GM12873 (cell line): ENCODE measurements around the gene GSN.

Experiments
- CTCF ChIP-seq: IDR thresholded peaks from 2 replicates; pipeline ENCODE4 v1.5.1; 2012; ENCODE audit warnings: low read depth, mild to moderate bottlenecking, moderate library complexity, low read length, control low read depth; ENCODE audit not compliant: insufficient read depth; ENCODE audit errors: missing control alignments

GSN gene

DNA sequence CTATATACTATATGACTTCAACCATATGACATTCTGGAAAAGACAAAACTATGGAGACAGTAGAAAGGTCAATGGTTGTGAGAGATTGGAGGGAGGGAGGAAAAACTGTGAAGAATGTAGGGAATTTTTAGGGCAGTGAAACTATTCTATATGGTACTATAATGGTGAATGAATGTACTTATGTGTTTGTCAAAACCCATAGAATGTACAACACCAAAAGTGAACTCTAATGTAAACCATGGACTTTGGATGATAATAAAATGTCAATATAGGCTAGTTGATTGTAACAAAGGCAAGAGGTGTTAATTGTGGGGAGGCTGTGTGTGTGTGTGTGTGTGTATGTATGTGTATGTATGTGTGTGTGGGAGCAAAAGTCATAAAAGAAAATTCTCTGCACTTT lies 112.9 kb downstream of the GSN start:
- no peak for TF ChIP-seq CTCF
